ENCODE measurements around the gene PDZRN3. TPM values are rescaled to one million over a fixed set of nuclear protein-coding genes. Genes with fewer than 3 reads are reported as not detected.

Gene PDZRN3
- total RNA-seq, 1 experiment from 2014 or later = 5.9 TPM

DNA sequence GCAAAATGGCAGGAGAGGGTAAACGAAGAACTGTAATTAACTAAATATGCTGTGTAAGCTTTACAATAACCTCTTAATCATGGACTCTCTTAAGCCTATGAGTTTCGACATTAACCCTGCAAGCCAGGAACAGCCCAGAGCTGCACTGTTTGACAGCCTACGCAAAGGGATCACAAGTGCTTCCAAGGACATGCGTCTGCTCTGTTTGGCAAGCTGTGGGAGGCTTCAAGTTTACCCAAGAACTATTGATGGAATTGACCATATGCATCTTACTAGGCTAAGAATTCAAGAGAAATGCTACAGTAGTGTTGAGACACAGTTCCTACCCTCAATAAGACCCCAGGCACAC lies 66.0 kb downstream of the PDZRN3 start:
- peaks cover 10% of the 10 kb centered on the region; the same call in 1 of the 2 replicates for H3K27me3 ChIP-seq (ENCODE audit: insufficient read depth, low read length)
- no peak overlapping the region for H2BK5ac ChIP-seq (ENCODE audit: insufficient read length, low read length)
- Mint-ChIP-seq H3K36me3 (ENCODE audit: insufficient read depth in 1 of 3, low read depth in 3 of 3) (no peaks in the 10 kb centered on the region), H3K9me3 (no peaks in the 10 kb centered on the region), H3K27me3 (ENCODE audit: low read depth) (peaks cover 60% of the 10 kb centered on the region), H3K27ac (no peak overlapping the region), H3K4me1 (peaks cover 31 to 39% of the 10 kb centered on the region in 2 experiments), H3K4me3 (no peak overlapping the region)
- H4K20me1 ChIP-seq (ENCODE audit: control insufficient read depth, insufficient read depth, insufficient read length) = no peaks in the 10 kb centered on the region
- H3K9me3 ChIP-seq (ENCODE audit: control insufficient read depth, low read depth, low read length) = no peaks in the 10 kb centered on the region
- no peak overlapping the region for H3K18ac ChIP-seq (ENCODE audit: insufficient read length, low read depth, low read length)
- no peak overlapping the region for H3K23ac ChIP-seq (ENCODE audit: insufficient read length, low read depth, low read length)
- no peaks in the 10 kb centered on the region for H3K23me2 ChIP-seq (ENCODE audit: insufficient read length, low read depth, low read length, poor library complexity, severe bottlenecking)
- no peak overlapping the region for H4K8ac ChIP-seq (replicated peaks; ENCODE audit: insufficient read length, low read depth, low read length)
- H3K4me2 ChIP-seq (ENCODE audit: insufficient read depth, insufficient read length, low read length) = peak overlapping the region; percentile 23
- WGBS (ENCODE audit: extremely low coverage, insufficient read length, low lambda C conversion rate) = no CpG with 5 or more reads among the region's 4 CpGs
- no peak overlapping the region for H2BK12ac ChIP-seq (ENCODE audit: insufficient read length, low read depth, low read length)
- H3K14ac ChIP-seq (ENCODE audit: insufficient read depth, low read length) = no peak overlapping the region
- no peak overlapping the region for H3K27ac ChIP-seq (ENCODE audit: insufficient read length, low read depth, low read length)
- H4K5ac ChIP-seq (ENCODE audit: insufficient read length, low read depth, low read length) = no peak overlapping the region
- TF ChIP-seq, protein P1, sequence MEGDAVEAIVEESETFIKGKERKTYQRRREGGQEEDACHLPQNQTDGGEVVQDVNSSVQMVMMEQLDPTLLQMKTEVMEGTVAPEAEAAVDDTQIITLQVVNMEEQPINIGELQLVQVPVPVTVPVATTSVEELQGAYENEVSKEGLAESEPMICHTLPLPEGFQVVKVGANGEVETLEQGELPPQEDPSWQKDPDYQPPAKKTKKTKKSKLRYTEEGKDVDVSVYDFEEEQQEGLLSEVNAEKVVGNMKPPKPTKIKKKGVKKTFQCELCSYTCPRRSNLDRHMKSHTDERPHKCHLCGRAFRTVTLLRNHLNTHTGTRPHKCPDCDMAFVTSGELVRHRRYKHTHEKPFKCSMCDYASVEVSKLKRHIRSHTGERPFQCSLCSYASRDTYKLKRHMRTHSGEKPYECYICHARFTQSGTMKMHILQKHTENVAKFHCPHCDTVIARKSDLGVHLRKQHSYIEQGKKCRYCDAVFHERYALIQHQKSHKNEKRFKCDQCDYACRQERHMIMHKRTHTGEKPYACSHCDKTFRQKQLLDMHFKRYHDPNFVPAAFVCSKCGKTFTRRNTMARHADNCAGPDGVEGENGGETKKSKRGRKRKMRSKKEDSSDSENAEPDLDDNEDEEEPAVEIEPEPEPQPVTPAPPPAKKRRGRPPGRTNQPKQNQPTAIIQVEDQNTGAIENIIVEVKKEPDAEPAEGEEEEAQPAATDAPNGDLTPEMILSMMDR (conservative IDR thresholded peaks at IDR 0.05) = no peak
- no peak overlapping the region for H2AFZ ChIP-seq (ENCODE audit: low read length)
- no peak overlapping the region for H2BK15ac ChIP-seq (ENCODE audit: low read depth, low read length)
- H3T11ph ChIP-seq (ENCODE audit: low read length) = no peak overlapping the region
- peaks cover under 1% of the 10 kb centered on the region for H3K79me1 ChIP-seq (ENCODE audit: insufficient read depth, low read depth, low read length, poor library complexity, severe bottlenecking)
- H4K91ac ChIP-seq (ENCODE audit: insufficient read length, low read depth, low read length) = no peak overlapping the region
- no peak overlapping the region for H3K9ac ChIP-seq (ENCODE audit: extremely low read depth, insufficient read length, low read length)
- H2AK5ac ChIP-seq (ENCODE audit: insufficient read length, low read length) = no peak overlapping the region
- peaks cover 10% of the 10 kb centered on the region for H3K4me1 ChIP-seq (ENCODE audit: insufficient read depth, low read length)
- H3K4ac ChIP-seq (ENCODE audit: low read depth, low read length) = no peak overlapping the region
- H2BK120ac ChIP-seq (ENCODE audit: low read depth, low read length, poor library complexity, severe bottlenecking) = no peak overlapping the region
- no peak overlapping the region for H2BK20ac ChIP-seq (ENCODE audit: low read depth, low read length, poor library complexity, severe bottlenecking)
- H3K79me2 ChIP-seq (ENCODE audit: insufficient read depth, low read length) = no peaks in the 10 kb centered on the region
- no peak for DNase-seq
- no peak overlapping the region for H3K56ac ChIP-seq (ENCODE audit: insufficient read length, low read depth, low read length)

All from H9 (cell line).